ENCODE measurements around the gene PARP16.
"Not testable (repeated sequence)": the region's sequence is repeated elsewhere in the genome, so short reads cannot be mapped to it uniquely, and the experiment has no call there.

The PARP16 gene

GRCh38 chr15:65285291-65286068, 1.2 kb downstream of the PARP16 start:
- no peaks in the 10 kb centered on the region for H3K9me3 Mint-ChIP-seq
- no peaks in the 10 kb centered on the region for H3K27me3 Mint-ChIP-seq
- peaks cover 44% of the 10 kb centered on the region for H3K4me1 Mint-ChIP-seq
- peak overlapping the region; percentile 91 for H3K27ac Mint-ChIP-seq (ENCODE audit: low read depth)
- DNase-seq (ENCODE audit: low spot score in 2 of 2) (no peak), ATAC-seq (replicated peaks; ENCODE audit: extremely low read depth, poor library complexity, severe bottlenecking) (no peak)
- peak overlapping the region; percentile 86 for H3K4me3 Mint-ChIP-seq
- H3K36me3 Mint-ChIP-seq (ENCODE audit: insufficient read depth): peaks cover 8% of the 10 kb centered on the region

DNA sequence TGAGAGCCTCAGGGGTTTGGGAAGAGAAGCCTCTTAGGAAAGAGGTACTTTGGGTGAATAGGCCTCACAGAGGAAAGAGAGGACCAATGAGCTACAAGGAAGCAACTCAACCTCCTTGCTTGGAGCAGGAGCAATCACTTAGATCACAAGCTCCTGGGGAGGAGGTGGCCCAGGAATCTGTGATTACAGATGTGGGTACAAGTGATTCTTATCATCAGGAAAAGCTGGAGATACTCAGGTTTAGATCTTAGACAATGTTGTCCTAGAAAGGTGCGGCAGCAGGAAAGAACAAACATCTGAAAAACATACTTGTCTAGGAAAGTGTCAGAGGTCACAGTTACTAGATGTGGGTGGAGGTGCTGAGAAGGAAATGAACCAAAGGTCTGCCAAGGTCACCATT, 8.2 kb downstream of the PARP16 start:
- H3K36me3 Mint-ChIP-seq (ENCODE audit: insufficient read depth): peaks cover 3% of the 10 kb centered on the region
- no peak overlapping the region for H3K4me3 Mint-ChIP-seq
- no peaks in the 10 kb centered on the region for H3K9me3 Mint-ChIP-seq
- H3K4me1 Mint-ChIP-seq: peaks cover 50% of the 10 kb centered on the region
- no peak for ATAC-seq (replicated peaks; ENCODE audit: extremely low read depth, poor library complexity, severe bottlenecking)
- no peak for DNase-seq (ENCODE audit: low spot score in 2 of 2)
- H3K27me3 Mint-ChIP-seq: no peaks in the 10 kb centered on the region
- H3K27ac Mint-ChIP-seq (ENCODE audit: low read depth): peak overlapping the region; percentile 16

DNA sequence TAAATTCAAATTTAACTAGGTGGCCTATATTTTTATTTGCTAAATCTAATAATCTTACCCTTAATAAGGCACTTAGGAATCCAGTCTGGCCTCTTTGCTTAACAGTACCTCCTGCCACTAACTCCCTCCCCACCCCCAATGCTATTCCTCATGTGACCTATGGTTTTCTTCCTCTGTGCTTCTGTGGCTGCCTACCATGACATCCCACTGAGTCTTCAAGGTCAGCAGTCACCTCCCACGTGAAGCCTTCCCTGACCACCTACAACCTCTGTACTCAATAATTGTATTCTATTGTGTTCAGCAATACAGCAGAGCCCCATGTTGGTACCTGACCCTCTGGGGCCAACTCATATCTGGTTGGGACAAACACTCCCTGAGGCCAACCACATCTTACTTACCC, 9.7 kb downstream of the PARP16 start:
- peaks cover 47% of the 10 kb centered on the region for H3K4me1 Mint-ChIP-seq
- peak overlapping the region; percentile 13 for H3K27ac Mint-ChIP-seq (ENCODE audit: low read depth)
- no peaks in the 10 kb centered on the region for H3K27me3 Mint-ChIP-seq
- no peak overlapping the region for H3K4me3 Mint-ChIP-seq
- DNase-seq (ENCODE audit: low spot score in 2 of 2): no peak
- no peaks in the 10 kb centered on the region for H3K9me3 Mint-ChIP-seq
- peaks cover 3% of the 10 kb centered on the region for H3K36me3 Mint-ChIP-seq (ENCODE audit: insufficient read depth)
- ATAC-seq (replicated peaks; ENCODE audit: extremely low read depth, poor library complexity, severe bottlenecking): no peak

- ATAC-seq (replicated peaks; ENCODE audit: extremely low read depth, poor library complexity, severe bottlenecking) (no peak), DNase-seq (ENCODE audit: low spot score in 2 of 2) (no peak)
- Mint-ChIP-seq H3K4me1 (peaks cover 47% of the 10 kb centered on the region), H3K36me3 (ENCODE audit: insufficient read depth) (peaks cover 5% of the 10 kb centered on the region), H3K27me3 (no peaks in the 10 kb centered on the region), H3K9me3 (no peaks in the 10 kb centered on the region), H3K4me3 (no peak overlapping the region), H3K27ac (ENCODE audit: low read depth) (peak overlapping the region; percentile 44)
Observed at GRCh38 chr15:65275728-65276126, 11.0 kb downstream of the PARP16 start.

- H3K9me3 Mint-ChIP-seq: no peaks in the 10 kb centered on the region
- H3K36me3 Mint-ChIP-seq (ENCODE audit: insufficient read depth): peaks cover 4% of the 10 kb centered on the region
- DNase-seq (ENCODE audit: low spot score in 2 of 2) (no peak), ATAC-seq (replicated peaks; ENCODE audit: extremely low read depth, poor library complexity, severe bottlenecking) (no peak)
- peaks cover 42% of the 10 kb centered on the region for H3K4me1 Mint-ChIP-seq
- H3K27ac Mint-ChIP-seq (ENCODE audit: low read depth): peak overlapping the region; percentile 44
- no peak overlapping the region for H3K4me3 Mint-ChIP-seq
- no peaks in the 10 kb centered on the region for H3K27me3 Mint-ChIP-seq
Observed at GRCh38 chr15:65275104-65275727, 11.5 kb downstream of the PARP16 start.

GRCh38 chr15:65270811-65271545, 15.7 kb downstream of the PARP16 start:
- H3K27me3 Mint-ChIP-seq; H3K4me3 Mint-ChIP-seq; DNase-seq (ENCODE audit: low spot score in 2 of 2); H3K9me3 Mint-ChIP-seq; H3K27ac Mint-ChIP-seq (ENCODE audit: low read depth); ATAC-seq (replicated peaks; ENCODE audit: extremely low read depth, poor library complexity, severe bottlenecking): not testable (repeated sequence)
- peaks cover 11% of the 10 kb centered on the region for H3K36me3 Mint-ChIP-seq (ENCODE audit: insufficient read depth)
- H3K4me1 Mint-ChIP-seq: peaks cover 24% of the 10 kb centered on the region

- no peak overlapping the region for H3K4me3 Mint-ChIP-seq
- peaks cover 11% of the 10 kb centered on the region for H3K4me1 Mint-ChIP-seq
- DNase-seq (ENCODE audit: low spot score in 2 of 2) (no peak), ATAC-seq (replicated peaks; ENCODE audit: extremely low read depth, poor library complexity, severe bottlenecking) (no peak)
- H3K36me3 Mint-ChIP-seq (ENCODE audit: insufficient read depth): peaks cover 14% of the 10 kb centered on the region
- H3K9me3 Mint-ChIP-seq: no peaks in the 10 kb centered on the region
- no peaks in the 10 kb centered on the region for H3K27me3 Mint-ChIP-seq
- H3K27ac Mint-ChIP-seq (ENCODE audit: low read depth): no peak overlapping the region
Observed at GRCh38 chr15:65268411-65268810, 18.3 kb downstream of the PARP16 start.

DNA sequence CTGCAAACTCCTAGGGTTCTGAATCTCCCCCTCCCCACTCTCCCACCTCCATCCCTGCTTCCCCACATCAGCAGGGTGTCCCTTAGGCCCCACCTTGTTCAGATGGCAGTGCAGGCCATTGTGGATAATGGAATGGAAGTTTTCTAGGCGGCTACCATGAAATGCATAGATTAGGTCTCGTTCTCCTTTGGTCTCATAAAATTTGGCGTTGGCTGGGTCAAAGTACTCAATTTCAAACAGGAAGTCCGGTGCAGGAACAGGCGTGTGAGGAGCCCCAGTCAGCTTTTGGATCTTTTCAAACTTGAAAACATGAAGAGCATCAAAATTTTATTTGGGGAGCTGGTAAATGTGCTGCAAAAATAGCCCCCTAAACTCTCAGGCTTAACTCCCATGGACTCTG, 20.2 kb downstream of the PARP16 start:
- Mint-ChIP-seq H3K27me3 (no peaks in the 10 kb centered on the region), H3K9me3 (no peaks in the 10 kb centered on the region), H3K27ac (ENCODE audit: low read depth) (no peak overlapping the region), H3K36me3 (ENCODE audit: insufficient read depth) (peaks cover 24% of the 10 kb centered on the region), H3K4me3 (no peak overlapping the region), H3K4me1 (no peaks in the 10 kb centered on the region)
- ATAC-seq (replicated peaks; ENCODE audit: extremely low read depth, poor library complexity, severe bottlenecking): no peak
- no peak for DNase-seq (ENCODE audit: low spot score in 2 of 2)

GRCh38 chr15:65264863-65265430, 21.7 kb downstream of the PARP16 start:
- H3K36me3 Mint-ChIP-seq (ENCODE audit: insufficient read depth): peaks cover 30% of the 10 kb centered on the region
- no peak overlapping the region for H3K27ac Mint-ChIP-seq (ENCODE audit: low read depth)
- no peaks in the 10 kb centered on the region for H3K27me3 Mint-ChIP-seq
- H3K4me3 Mint-ChIP-seq: no peak overlapping the region
- no peaks in the 10 kb centered on the region for H3K9me3 Mint-ChIP-seq
- DNase-seq (ENCODE audit: low spot score in 2 of 2): no peak
- no peaks in the 10 kb centered on the region for H3K4me1 Mint-ChIP-seq
- ATAC-seq (replicated peaks; ENCODE audit: extremely low read depth, poor library complexity, severe bottlenecking): no peak

DNA sequence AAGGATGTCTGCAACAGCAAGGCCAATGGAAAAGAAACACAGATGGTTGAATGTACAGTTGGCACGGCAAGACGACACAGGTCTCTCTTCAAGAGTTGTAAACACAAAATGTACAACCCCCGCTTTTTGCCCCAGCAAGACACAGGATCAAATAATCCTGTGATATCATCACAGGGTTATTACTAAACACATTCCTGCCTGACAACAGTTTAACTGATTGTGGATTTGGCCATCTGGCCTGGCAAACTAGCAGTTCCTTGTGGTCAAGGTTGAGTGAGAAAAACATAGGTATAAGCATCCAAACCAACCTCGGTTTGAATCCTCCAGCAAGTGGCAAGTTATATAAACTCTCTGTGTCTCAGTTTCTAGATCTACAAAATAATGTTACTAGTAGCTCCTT, 23.4 kb downstream of the PARP16 start:
- no peaks in the 10 kb centered on the region for H3K27me3 Mint-ChIP-seq
- no peaks in the 10 kb centered on the region for H3K9me3 Mint-ChIP-seq
- H3K36me3 Mint-ChIP-seq (ENCODE audit: insufficient read depth): peaks cover 37% of the 10 kb centered on the region
- DNase-seq (ENCODE audit: low spot score in 2 of 2) (no peak), ATAC-seq (replicated peaks; ENCODE audit: extremely low read depth, poor library complexity, severe bottlenecking) (no peak)
- no peaks in the 10 kb centered on the region for H3K4me1 Mint-ChIP-seq
- no peak overlapping the region for H3K27ac Mint-ChIP-seq (ENCODE audit: low read depth)
- H3K4me3 Mint-ChIP-seq: no peak overlapping the region

- ATAC-seq (replicated peaks; ENCODE audit: extremely low read depth, poor library complexity, severe bottlenecking): no peak
- H3K36me3 Mint-ChIP-seq (ENCODE audit: insufficient read depth): peaks cover 46% of the 10 kb centered on the region
- no peak overlapping the region for H3K27ac Mint-ChIP-seq (ENCODE audit: low read depth)
- DNase-seq (ENCODE audit: low spot score in 2 of 2): no peak
- no peaks in the 10 kb centered on the region for H3K4me1 Mint-ChIP-seq
- H3K4me3 Mint-ChIP-seq: no peak overlapping the region
- no peaks in the 10 kb centered on the region for H3K27me3 Mint-ChIP-seq
- no peaks in the 10 kb centered on the region for H3K9me3 Mint-ChIP-seq
Observed at GRCh38 chr15:65260968-65261367, 25.7 kb downstream of the PARP16 start.

DNA sequence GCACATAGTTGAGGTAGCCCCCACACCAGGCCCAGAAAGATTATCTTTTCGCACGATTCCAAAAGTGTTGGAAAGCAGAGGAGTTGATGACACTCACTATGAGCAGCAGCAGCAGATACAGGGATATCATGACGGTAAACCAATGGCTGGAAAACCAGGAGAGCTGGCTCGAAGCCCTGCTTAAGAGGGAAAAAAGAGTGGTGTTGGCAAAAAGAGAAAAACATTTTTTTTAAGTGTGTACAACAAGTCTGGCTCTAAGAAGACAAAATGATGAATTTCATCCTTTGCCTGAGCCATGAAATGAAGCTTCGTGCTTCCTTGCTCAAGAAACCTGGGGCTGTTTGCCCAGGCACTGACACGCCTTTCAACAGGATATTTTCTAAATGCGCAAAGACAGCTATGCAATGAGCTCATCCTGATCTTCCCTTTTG, 27.3 kb downstream of the PARP16 start:
- Mint-ChIP-seq H3K4me3 (no peak overlapping the region), H3K27me3 (no peaks in the 10 kb centered on the region), H3K27ac (ENCODE audit: low read depth) (no peak overlapping the region), H3K9me3 (no peaks in the 10 kb centered on the region), H3K4me1 (no peaks in the 10 kb centered on the region), H3K36me3 (ENCODE audit: insufficient read depth) (peaks cover 46% of the 10 kb centered on the region)
- DNase-seq (ENCODE audit: low spot score in 2 of 2): no peak
- no peak for ATAC-seq (replicated peaks; ENCODE audit: extremely low read depth, poor library complexity, severe bottlenecking)

All from central memory CD8-positive, alpha-beta T cell (primary cell).